Measurements from ENCODE around the gene ITGB3. TPM values are rescaled to one million over a fixed set of nuclear protein-coding genes. Genes with fewer than 3 reads are reported as not detected.
A peak's percentile ranks its signal among the peaks of the same experiment; 100 is the strongest.
"Not testable (repeated sequence)": the region's sequence is repeated elsewhere in the genome, so short reads cannot be mapped to it uniquely, and the experiment has no call there.

Gene ITGB3
- total RNA-seq, 1 experiment from 2014 or later = not detected

- in situ Hi-C loops (cut with HindIII; ENCODE audit: low sequenced_read_pairs) = no loop called here
- no peak for DNase-seq (ENCODE audit: low spot score)
These were observed 33.1 kb upstream of the ITGB3 start for GRCh38 chr17:47220531-47220999.

DNA sequence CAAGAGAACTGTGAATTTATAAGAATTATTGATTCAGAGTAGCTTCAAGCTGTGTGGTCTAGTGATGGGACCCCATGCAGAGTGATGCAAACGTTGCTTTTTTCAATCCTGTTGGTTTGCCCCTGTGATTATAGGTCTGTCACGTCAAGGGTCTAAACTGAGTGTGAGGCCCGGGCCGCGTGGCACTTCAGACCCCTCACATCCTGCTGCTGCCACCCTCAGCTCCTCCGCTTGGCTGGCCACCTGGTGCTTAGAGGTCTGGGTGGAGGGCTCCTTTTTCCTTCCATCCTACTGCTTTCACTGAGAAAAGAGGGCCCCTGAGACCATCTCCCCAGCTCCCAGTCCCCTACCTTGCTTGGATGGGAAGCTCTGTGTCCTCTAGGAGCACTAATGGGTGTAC, 32.5 kb upstream of the ITGB3 start:
- no peak for DNase-seq (ENCODE audit: low spot score)
- in situ Hi-C loops (cut with HindIII; ENCODE audit: low sequenced_read_pairs) = no loop called here

- DNase-seq (ENCODE audit: low spot score) = no peak
- in situ Hi-C loops (cut with HindIII; ENCODE audit: low sequenced_read_pairs) = no loop called here
These were observed 31.6 kb upstream of the ITGB3 start for GRCh38 chr17:47222047-47222446.

DNA sequence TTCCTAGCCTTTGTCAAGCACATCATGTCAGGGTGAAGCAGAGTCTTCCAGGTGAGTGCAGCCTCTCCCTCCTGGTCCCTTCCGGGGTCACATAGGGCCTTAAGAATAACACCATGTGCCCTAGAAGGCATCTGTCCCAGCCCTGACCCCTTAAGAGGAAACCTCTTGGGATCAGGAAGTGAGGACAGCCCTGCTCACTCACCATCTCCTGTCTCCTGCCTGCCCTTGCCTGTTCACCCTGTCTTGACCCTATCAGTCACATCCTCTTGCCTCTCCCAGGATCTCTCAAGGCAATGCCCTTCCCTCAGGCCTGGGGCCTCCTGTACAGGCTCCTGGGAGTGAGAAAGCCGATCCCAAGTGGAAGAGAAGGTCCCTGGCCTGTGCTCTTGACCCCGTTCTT, 30.6 kb upstream of the ITGB3 start:
- no peak for DNase-seq (ENCODE audit: low spot score)
- in situ Hi-C loops (cut with HindIII; ENCODE audit: low sequenced_read_pairs) = no loop called here

DNA sequence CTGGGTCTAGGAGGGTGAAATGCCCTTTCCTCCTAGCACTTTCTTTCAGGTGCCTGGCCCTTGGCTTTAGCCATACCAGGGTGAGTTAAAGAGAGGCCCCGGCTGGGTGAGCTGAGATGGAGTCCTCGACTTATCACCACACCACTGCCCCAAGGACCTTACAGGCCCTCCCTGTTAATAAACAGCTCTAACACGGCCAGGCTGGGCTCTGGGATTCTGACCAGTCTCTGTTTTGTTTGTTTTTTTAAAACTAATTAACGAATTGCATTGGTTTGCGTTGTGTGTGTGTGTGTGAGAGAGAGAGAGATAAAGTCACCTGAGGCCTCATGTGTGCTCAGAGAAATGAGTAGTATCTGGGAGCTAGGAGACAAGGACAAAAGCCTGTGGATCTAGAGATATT, 30.2 kb upstream of the ITGB3 start:
- no peak for DNase-seq (ENCODE audit: low spot score)
- in situ Hi-C loops (cut with HindIII; ENCODE audit: low sequenced_read_pairs) = no loop called here

DNA sequence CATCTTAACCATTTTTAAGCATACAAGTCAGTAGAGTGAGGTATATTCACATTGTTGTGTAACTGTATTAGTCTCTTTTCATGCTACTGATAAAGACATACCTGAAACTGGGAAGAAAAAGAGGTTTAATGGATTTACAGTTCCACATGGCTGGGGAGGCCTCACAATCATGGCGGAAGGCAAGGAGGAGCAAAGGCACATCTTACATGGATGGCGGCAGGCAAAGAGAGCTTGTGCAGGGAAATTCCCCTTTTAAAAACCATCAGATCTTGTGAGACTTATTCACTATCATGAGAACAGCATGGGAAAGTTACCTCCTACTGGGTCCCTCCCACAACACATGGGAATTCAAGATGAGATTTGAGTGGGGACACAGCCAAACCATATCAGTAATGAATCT, 29.6 kb upstream of the ITGB3 start:
- DNase-seq (ENCODE audit: low spot score); in situ Hi-C loops (cut with HindIII; ENCODE audit: low sequenced_read_pairs): not testable (repeated sequence)

GRCh38 chr17:47224966-47225365, 28.7 kb upstream of the ITGB3 start:
- in situ Hi-C loops (cut with HindIII; ENCODE audit: low sequenced_read_pairs) = no loop called here
- no peak for DNase-seq (ENCODE audit: low spot score)

DNA sequence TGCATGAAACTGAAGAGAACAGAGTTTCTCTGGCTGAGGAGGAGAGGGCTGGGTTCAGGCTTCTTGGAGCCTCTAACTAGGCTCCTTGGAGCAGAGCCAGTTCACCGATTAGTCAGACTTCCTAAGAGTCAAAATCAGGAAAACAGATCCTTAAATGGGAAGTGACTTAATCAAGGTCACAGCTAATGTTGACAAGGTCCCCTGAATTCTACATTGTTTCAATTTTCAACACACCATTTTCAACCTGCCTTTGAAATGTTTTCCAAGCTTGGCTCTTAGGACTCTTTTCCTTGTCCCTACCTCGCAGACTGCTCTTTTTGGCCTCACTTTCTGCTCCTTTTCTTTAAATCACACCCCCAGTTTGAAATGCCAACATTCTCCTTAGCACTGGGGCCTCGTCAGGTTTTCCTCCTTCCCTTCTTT, 28.2 kb upstream of the ITGB3 start:
- in situ Hi-C loops (cut with HindIII; ENCODE audit: low sequenced_read_pairs) = no loop called here
- peak; percentile 7 for DNase-seq (ENCODE audit: low spot score)

- DNase-seq (ENCODE audit: low spot score) = no peak
- in situ Hi-C loops (cut with HindIII; ENCODE audit: low sequenced_read_pairs) = no loop called here
These were observed 27.5 kb upstream of the ITGB3 start for GRCh38 chr17:47225911-47226688.

GRCh38 chr17:47227862-47228261, 25.8 kb upstream of the ITGB3 start:
- DNase-seq (ENCODE audit: low spot score) = no peak
- in situ Hi-C loops (cut with HindIII; ENCODE audit: low sequenced_read_pairs) = no loop called here

DNA sequence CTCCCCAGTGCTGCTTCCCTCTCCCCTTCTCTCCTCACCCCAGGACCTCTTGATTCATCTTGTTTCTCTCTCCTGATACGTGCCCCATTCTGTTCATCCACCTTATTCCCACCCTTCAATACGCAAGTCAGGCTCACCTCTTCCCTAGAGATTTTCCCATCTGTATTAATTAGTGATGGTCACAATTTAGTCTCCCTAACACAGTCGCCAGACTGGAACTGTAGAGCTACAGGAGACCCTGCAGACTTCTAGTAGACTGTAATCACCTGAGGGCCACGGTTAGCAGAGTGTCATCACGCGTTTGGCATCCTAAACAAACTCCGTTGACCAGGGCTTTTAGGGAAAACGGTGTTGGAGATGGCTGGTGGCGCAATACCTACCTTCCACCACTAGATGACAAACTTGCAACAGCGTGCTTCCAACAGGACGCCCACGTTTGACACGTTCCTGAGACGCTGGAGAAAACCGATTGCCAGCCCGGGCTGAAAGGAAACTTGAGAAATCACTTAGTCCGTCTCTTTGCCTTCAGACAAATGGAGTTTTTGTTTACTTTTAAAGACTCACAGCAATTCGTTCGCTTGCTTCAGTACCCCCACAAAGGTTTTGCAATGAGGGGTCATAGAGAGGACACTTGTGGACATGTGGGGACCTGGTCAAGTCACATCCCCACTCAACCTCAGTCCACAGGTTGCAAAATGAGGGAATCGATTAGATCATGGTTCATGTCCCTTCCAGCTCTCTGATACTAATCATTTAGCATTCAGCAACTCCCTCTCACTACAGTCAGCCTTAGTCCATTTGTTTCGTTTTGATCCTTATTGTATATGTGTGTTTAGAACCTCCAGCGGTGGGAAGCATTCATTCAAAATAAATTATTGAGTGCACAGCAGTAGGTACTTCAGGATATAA, 23.8 kb upstream of the ITGB3 start:
- in situ Hi-C loops (cut with HindIII; ENCODE audit: low sequenced_read_pairs) = no loop called here
- DNase-seq (ENCODE audit: low spot score) = peak; percentile 77

DNA sequence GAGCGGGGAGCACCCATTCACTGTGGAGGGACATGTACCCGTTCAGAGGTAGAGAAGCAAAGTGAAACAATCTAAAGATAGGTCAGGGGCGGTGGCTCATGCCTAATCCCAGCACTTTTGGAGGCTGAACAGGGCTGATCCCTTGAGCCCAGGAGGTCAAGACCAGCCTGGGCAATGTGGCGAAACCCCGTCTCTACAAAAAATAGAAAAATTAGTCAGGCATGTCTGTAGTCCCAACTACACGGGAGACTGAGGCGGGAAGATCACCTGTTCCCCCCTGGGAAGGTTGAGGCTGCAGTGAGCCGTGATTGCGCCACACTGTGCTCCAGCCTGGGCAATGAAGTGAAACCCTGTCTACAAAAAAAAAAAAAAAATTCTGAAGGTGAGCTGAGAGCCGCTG, 22.8 kb upstream of the ITGB3 start:
- in situ Hi-C loops (cut with HindIII; ENCODE audit: low sequenced_read_pairs) = no loop called here
- no peak for DNase-seq (ENCODE audit: low spot score)

DNA sequence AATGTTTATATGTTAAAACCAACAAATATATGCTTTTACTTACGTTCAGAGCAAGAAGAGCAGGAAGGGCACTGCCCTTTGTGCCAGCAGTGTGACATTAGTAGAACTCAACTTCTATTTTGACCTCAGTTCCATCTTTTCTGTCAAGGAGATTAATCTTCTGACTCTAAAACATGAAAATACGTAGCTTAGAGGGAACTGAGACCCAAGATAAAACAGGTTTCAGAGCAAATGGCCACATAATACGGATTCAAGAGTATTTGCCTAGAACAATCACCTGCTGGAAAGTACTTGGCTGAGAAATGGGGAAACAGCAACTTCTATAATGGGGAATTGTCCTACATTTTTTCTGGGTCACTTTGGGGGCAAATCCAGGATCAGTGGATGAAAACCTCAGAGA, 22.3 kb upstream of the ITGB3 start:
- in situ Hi-C loops (cut with HindIII; ENCODE audit: low sequenced_read_pairs) = no loop called here

DNA sequence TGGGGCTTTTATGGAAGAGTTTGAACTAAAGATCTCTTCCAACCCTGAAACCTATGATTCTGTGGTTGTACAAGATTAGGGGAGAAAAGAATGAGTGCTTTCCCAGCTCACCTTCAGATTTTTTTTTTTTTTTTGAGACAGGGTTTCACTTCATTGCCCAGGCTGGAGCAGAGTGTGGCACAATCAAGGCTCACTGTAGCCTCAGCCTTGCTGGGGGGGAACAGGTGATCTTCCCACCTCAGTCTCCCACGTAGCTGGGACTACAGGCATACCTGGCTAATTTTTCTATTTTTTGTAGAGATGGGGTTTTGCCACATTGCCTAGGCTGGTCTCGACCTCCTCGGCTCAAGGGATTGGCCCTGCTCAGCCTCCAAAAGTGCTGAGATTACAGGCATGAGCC, 21.8 kb upstream of the ITGB3 start:
- no peak for DNase-seq (ENCODE audit: low spot score)
- in situ Hi-C loops (cut with HindIII; ENCODE audit: low sequenced_read_pairs) = no loop called here

More for the DNA sequence above, 22.3 kb upstream of the ITGB3 start:
- no peak for DNase-seq (ENCODE audit: low spot score)

DNA sequence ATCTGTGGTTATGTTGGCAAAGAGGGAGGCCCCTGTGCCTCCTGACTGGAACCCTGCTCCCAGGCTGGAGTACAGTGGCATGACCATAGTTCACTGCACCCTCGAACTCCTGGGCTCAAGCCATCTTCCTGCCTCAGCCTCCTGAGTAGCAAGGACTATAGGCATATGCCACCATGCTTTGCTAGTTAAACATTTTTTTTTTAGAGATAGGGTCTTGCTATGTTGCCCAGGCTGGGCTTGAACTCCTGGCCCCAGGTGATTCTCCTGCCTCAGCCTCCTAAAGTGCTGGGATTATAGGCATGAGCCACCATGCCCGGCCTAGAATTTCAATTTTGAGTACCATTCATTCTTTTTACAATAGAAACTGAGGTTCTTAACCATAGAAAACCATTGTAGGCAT, 21.2 kb upstream of the ITGB3 start:
- DNase-seq (ENCODE audit: low spot score) = no peak
- in situ Hi-C loops (cut with HindIII; ENCODE audit: low sequenced_read_pairs) = no loop called here

GRCh38 chr17:47235506-47235905, 18.1 kb upstream of the ITGB3 start:
- no peak for DNase-seq (ENCODE audit: low spot score)
- in situ Hi-C loops (cut with HindIII; ENCODE audit: low sequenced_read_pairs) = no loop called here

DNA sequence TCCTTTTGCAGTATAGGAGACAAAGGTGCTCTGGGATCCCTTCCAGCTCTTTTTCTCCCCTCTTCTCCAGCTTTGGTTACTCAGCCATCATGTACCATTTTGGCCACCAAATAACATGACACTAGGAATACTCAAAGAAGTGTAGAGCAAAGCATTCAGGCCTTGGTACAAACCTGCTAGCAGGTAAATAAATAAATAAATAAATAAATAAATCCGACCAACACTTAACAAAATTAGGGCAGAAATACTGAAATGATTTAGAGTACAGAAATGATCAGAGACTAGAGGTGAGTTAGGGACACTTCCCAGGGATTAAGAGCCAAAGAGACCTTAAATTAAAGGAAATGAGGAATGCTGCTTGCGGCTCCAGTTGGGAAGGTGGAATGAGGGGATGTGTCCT, 17.7 kb upstream of the ITGB3 start:
- no peak for DNase-seq (ENCODE audit: low spot score)
- in situ Hi-C loops (cut with HindIII; ENCODE audit: low sequenced_read_pairs) = no loop called here

DNA sequence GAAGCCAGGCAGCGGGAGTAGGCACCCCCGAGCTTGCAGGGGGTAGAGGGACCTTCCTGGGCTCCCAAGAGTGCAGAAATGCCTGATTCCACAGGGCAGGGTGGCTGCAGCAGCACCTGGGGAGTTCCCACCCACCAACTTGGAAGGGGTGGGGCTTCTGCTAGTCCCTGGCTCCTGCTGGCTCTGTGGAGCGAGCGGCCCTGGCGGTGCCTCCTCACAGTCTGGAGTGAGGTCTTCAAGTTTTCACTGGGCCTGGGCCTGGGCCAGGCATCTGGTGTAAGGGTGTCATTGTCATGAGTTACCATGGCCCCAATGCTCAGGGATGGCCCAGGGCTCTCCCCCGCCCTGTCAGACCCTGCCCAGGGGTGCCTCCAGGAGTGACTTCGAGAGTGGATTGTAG, 15.8 kb upstream of the ITGB3 start:
- no peak for DNase-seq (ENCODE audit: low spot score)
- in situ Hi-C loops (cut with HindIII; ENCODE audit: low sequenced_read_pairs) = no loop called here

GRCh38 chr17:47238321-47239010, 15.2 kb upstream of the ITGB3 start:
- DNase-seq (ENCODE audit: low spot score) = no peak
- in situ Hi-C loops (cut with HindIII; ENCODE audit: low sequenced_read_pairs) = no loop called here

DNA sequence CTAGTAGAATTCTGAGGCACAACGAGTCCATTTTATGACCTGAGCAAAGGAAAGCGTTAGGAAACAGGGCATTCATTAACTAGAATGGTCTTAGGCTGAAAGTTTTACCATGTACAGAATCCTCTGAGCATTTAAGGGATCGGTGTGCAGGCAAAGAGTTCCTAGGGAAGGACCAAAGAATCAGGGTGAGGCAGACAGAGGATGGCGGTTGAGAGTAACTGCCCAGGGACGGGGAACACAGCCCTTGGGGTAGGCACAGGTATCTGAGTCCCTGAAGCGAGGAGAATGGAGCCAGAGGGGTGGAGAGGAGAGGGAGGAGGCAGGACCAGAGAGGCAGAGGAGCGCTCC, 14.0 kb upstream of the ITGB3 start:
- DNase-seq (ENCODE audit: low spot score) = no peak
- in situ Hi-C loops (cut with HindIII; ENCODE audit: low sequenced_read_pairs) = no loop called here

All from G401 (cell line).